Activated CD8-positive, alpha-beta T cell treated with anti-CD3 and anti-CD28 coated beads for 36 hours (primary cell): ENCODE results near the gene AGT. TPM values are rescaled to one million over a fixed set of nuclear protein-coding genes. Genes with fewer than 3 reads are reported as not detected.

Source experiments
- ATAC-seq: fragments of 200-7000 bp; cut with Tn5 transposase; one replicate; pipeline ENCODE4 v1.10.0; 2021; ENCODE audit warnings: mild to moderate bottlenecking, moderate library complexity
- CTCF ChIA-PET: fragments of 350-600 bp; sonication (Branson Sonifier 250); formaldehyde crosslinking; loops from one replicate; lab custom pipeline; 2021; ENCODE audit warnings: antibody characterized with exemption; lab: Charles Lee
- POLR2A ChIA-PET: fragments of 350-600 bp; sonication (Branson Sonifier 250); formaldehyde crosslinking; loops from one replicate; lab custom pipeline; 2021; ENCODE audit warnings: antibody characterized with exemption; lab: Charles Lee
- DNase-seq: peaks from one replicate; pipeline ENCODE4 v3.0.0-alpha.2; 2020
- H3K27ac Mint-ChIP-seq: one replicate; pipeline ENCODE4 v1.8.0; 2021; ENCODE audit warnings: mild to moderate bottlenecking, mixed read lengths
- H3K27me3 Mint-ChIP-seq: one replicate; pipeline ENCODE4 v1.8.0; 2021; ENCODE audit warnings: mixed read lengths
- H3K36me3 Mint-ChIP-seq: one replicate; pipeline ENCODE4 v1.8.0; 2021; ENCODE audit warnings: low read depth, mixed read lengths
- H3K4me1 Mint-ChIP-seq: one replicate; pipeline ENCODE4 v1.8.0; 2021; ENCODE audit warnings: low read depth, mixed read lengths
- H3K4me3 Mint-ChIP-seq: one replicate; pipeline ENCODE4 v1.8.0; 2021; ENCODE audit warnings: mild to moderate bottlenecking, moderate library complexity, mixed read lengths
- H3K9me3 Mint-ChIP-seq: one replicate; pipeline ENCODE4 v1.8.0; 2021; ENCODE audit warnings: mixed read lengths
- CTCF ChIP-seq: fragments of 200-600 bp; IDR thresholded peaks from one replicate; pipeline ENCODE4 v1.8.0; 2022; ENCODE audit warnings: antibody characterized with exemption, mild to moderate bottlenecking
- intact Hi-C: fragments of 100-400 bp; cut with micrococcal nuclease; formaldehyde crosslinking; loops from one replicate; pipeline ENCODE4 v1.10.0; 2022
- total RNA-seq, 2 experiments: library from RNA; stranded (reverse); gene quantifications; one replicate each; pipeline ENCODE4 v1.2.3, GENCODE V29; 2021

AGT gene
- total RNA-seq, 2 experiments from 2014 or later = not detected

- no peak for DNase-seq
- H3K27me3 Mint-ChIP-seq = no peaks in the 10 kb centered on the region
- H3K4me1 Mint-ChIP-seq = peaks cover 3% of the 10 kb centered on the region
- intact Hi-C loops = no loop called here
- ChIA-PET POLR2A (interaction anchor here (0.7 kb wide), 1 partner anchor 170 kb away, joined by 4 read pairs; no protein-coding TSS in a partner anchor), CTCF (no interaction called here)
- TF ChIP-seq CTCF = no peak
- no peak overlapping the region for H3K27ac Mint-ChIP-seq
- H3K36me3 Mint-ChIP-seq = peaks cover 22% of the 10 kb centered on the region
- H3K4me3 Mint-ChIP-seq = no peak overlapping the region
- no peak for ATAC-seq
- H3K9me3 Mint-ChIP-seq = no peaks in the 10 kb centered on the region
These were observed 34.7 kb downstream of the AGT start for GRCh38 chr1:230679192-230679591.

- DNase-seq = no peak
- CTCF ChIA-PET = no interaction called here
- Mint-ChIP-seq H3K27ac (no peak overlapping the region), H3K4me1 (peaks cover 3% of the 10 kb centered on the region), H3K36me3 (peaks cover 21% of the 10 kb centered on the region), H3K27me3 (no peaks in the 10 kb centered on the region), H3K4me3 (no peak overlapping the region), H3K9me3 (no peaks in the 10 kb centered on the region)
- TF ChIP-seq CTCF = no peak
- ATAC-seq = no peak
- intact Hi-C loops = no loop called here
- POLR2A ChIA-PET = no interaction called here
These were observed 36.7 kb downstream of the AGT start for GRCh38 chr1:230677200-230677599.

DNA sequence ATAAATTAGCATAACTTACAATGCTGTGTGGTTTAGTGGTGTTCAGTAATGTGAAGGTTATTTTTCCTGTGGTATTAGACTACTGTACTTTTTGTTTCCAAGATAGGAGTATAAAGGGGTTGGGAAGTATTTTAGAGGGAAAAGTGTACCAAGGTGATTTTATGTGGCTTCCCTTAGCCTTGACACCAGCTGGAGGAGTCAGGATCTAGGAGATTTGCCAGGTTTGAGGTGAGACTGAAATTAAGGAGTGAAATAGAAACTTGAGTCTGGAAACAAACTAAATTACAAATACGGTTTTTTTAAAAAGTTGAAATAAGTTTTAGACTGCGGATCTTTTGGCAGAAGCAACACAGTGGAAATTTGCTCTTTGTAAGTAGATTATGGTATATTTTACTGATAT, 39.3 kb downstream of the AGT start:
- intact Hi-C loops = no loop called here
- no peaks in the 10 kb centered on the region for H3K4me1 Mint-ChIP-seq
- POLR2A ChIA-PET = no interaction called here
- CTCF ChIA-PET = interaction anchor here (1.4 kb wide), 1 partner anchor 19 kb away, joined by 3 read pairs; no protein-coding TSS in a partner anchor
- DNase-seq (no peak), ATAC-seq (no peak)
- H3K27me3 Mint-ChIP-seq = no peaks in the 10 kb centered on the region
- no peaks in the 10 kb centered on the region for H3K9me3 Mint-ChIP-seq
- no peak overlapping the region for H3K4me3 Mint-ChIP-seq
- no peak overlapping the region for H3K27ac Mint-ChIP-seq
- TF ChIP-seq CTCF = no peak
- peaks cover 26% of the 10 kb centered on the region for H3K36me3 Mint-ChIP-seq

DNA sequence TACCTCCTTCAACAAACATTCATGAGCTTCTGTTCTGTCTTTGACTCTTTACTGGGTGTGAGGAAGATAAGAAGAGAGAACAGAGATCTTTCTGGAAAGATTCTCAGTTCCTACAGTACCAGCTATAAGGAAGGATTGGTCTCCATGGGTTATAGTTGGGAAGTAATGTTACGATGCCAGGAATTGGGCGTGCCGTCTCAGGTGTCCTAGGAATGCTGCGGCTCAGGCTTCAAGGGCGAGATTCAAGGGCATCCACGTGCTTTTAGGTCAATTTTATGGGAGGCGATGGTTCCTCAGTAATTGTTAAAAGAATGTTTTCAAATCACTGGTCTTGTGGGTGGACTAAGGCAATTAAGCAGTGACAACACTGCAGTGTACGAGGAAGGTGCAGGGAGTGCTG, 44.4 kb downstream of the AGT start:
- Mint-ChIP-seq H3K4me1 (no peaks in the 10 kb centered on the region), H3K27ac (no peak overlapping the region), H3K4me3 (no peak overlapping the region), H3K36me3 (peaks cover 32% of the 10 kb centered on the region), H3K9me3 (no peaks in the 10 kb centered on the region), H3K27me3 (no peaks in the 10 kb centered on the region)
- DNase-seq (no peak), ATAC-seq (no peak)
- ChIA-PET POLR2A (no interaction called here), CTCF (interaction anchor here (1.2 kb wide), 1 partner anchor 28 kb away, joined by 3 read pairs; no protein-coding TSS in a partner anchor)
- intact Hi-C loops = no loop called here
- no peak for TF ChIP-seq CTCF

GRCh38 chr1:230668227-230668626, 45.7 kb downstream of the AGT start:
- no peak overlapping the region for H3K27ac Mint-ChIP-seq
- intact Hi-C loops = no loop called here
- DNase-seq (no peak), ATAC-seq (no peak)
- H3K4me3 Mint-ChIP-seq = no peak overlapping the region
- no peaks in the 10 kb centered on the region for H3K27me3 Mint-ChIP-seq
- no peaks in the 10 kb centered on the region for H3K4me1 Mint-ChIP-seq
- H3K36me3 Mint-ChIP-seq = peaks cover 30% of the 10 kb centered on the region
- TF ChIP-seq CTCF = no peak
- ChIA-PET CTCF (interaction anchor here (1.5 kb wide), 1 partner anchor 24 kb away, joined by 6 read pairs; no protein-coding TSS in a partner anchor), POLR2A (no interaction called here)
- no peaks in the 10 kb centered on the region for H3K9me3 Mint-ChIP-seq
